ENCODE results near the gene ADCY3. TPM values are rescaled to one million over a fixed set of nuclear protein-coding genes. Genes with fewer than 3 reads are reported as not detected.

Gene ADCY3
- total and polyA plus RNA-seq, 2 of the 4 experiments (the other 2 are of a cell fraction): 17.4 to 46.1 TPM

GRCh38 chr2:24910245-24910644 lies 9.8 kb downstream of the ADCY3 start:
- ChIA-PET POLR2A (ENCODE audit: unreplicated experiment) (no interaction called here), CTCF (no interaction called here)
- intact Hi-C loops (cut with micrococcal nuclease): no loop called here

More at GRCh38 chr2:24910245-24910644, 9.8 kb downstream of the ADCY3 start:
- H3K27me3 ChIP-seq (ENCODE audit: control insufficient read depth, insufficient read depth, low read length): no peaks in the 10 kb centered on the region
- no peak overlapping the region for H3K14ac ChIP-seq (replicated peaks; ENCODE audit: low read depth, low read length)
- dilution Hi-C loops (cut with HindIII; ENCODE audit: low sequenced_read_pairs, unreplicated experiment) (no loop called here), in situ Hi-C loops (cut with MboI; ENCODE audit: low sequenced_read_pairs) (no loop called here)
- no peak overlapping the region for H3K4ac ChIP-seq (ENCODE audit: low read depth, low read length)
- H2BK120ac ChIP-seq (ENCODE audit: low read depth, low read length): no peak overlapping the region
- H2BK5ac ChIP-seq (ENCODE audit: low read depth, low read length, poor library complexity, severe bottlenecking): no peak overlapping the region
- H3K18ac ChIP-seq (ENCODE audit: low read depth, low read length): no peak overlapping the region
- no peak overlapping the region for H2BK20ac ChIP-seq (ENCODE audit: low read depth, low read length)
- no peak overlapping the region for H2BK15ac ChIP-seq (ENCODE audit: low read depth, low read length)
- H3K9me3 ChIP-seq (ENCODE audit: control insufficient read depth, insufficient read depth, low read length): peaks cover 5% of the 10 kb centered on the region
- no peak for TF ChIP-seq FOS (IDR thresholded peaks at IDR 0.05; ENCODE audit: low read depth, low read length)
- TF ChIP-seq USF2 (IDR thresholded peaks at IDR 0.05; ENCODE audit: low read depth, low read length): no peak
- no peak for TF ChIP-seq RAD21 (IDR thresholded peaks at IDR 0.05; ENCODE audit: low read length)
- TF ChIP-seq SMC3 (IDR thresholded peaks at IDR 0.05; ENCODE audit: low read depth, low read length): no peak
- no peak for TF ChIP-seq POLR2A (IDR thresholded peaks at IDR 0.05; ENCODE audit: low read depth, low read length)
- no peak for TF ChIP-seq RCOR1 (IDR thresholded peaks at IDR 0.05; ENCODE audit: insufficient replicate concordance, low read length)
- TF ChIP-seq MAFK (IDR thresholded peaks at IDR 0.05; ENCODE audit: low read depth, low read length): no peak
- TF ChIP-seq BHLHE40 (IDR thresholded peaks at IDR 0.05; ENCODE audit: low read depth, low read length): no peak
- TF ChIP-seq CTCF (conservative IDR thresholded peaks at IDR 0.05; ENCODE audit: low read depth, low read length): no peak
- TF ChIP-seq RFX5 (IDR thresholded peaks at IDR 0.05; ENCODE audit: low read depth, low read length): no peak
- no peak for TF ChIP-seq MXI1 (IDR thresholded peaks at IDR 0.05; ENCODE audit: borderline replicate concordance, low read depth, low read length)
- H3K36me3 ChIP-seq (ENCODE audit: control insufficient read depth, insufficient read depth, low read length): peaks cover 6% of the 10 kb centered on the region; the same call in 1 of the 2 replicates
- H3K4me1 ChIP-seq (ENCODE audit: control insufficient read depth, insufficient read depth, low read length): peaks cover 12% of the 10 kb centered on the region
- H4K91ac ChIP-seq (ENCODE audit: insufficient read depth, low read depth, low read length): no peak overlapping the region
- ATAC-seq (ENCODE audit: low read depth) (no peak), DNase-seq (no peak)
- peaks cover 13 to 64% of the 10 kb centered on the region in 2 experiments; a peak in 2 of 4 replicates for H3K79me1 ChIP-seq (ENCODE audit: low read depth in 1 of 2, low read length in 2 of 2)
- no peak overlapping the region for H3K56ac ChIP-seq (ENCODE audit: extremely low read depth, insufficient read depth, low read length)
- no peak overlapping the region for H2AK5ac ChIP-seq (ENCODE audit: low read depth, low read length)
- no peak overlapping the region for H3K9ac ChIP-seq (ENCODE audit: low read depth, low read length)
- no peak overlapping the region for H3K4me2 ChIP-seq (ENCODE audit: low read depth, low read length)
- no TSS peak for BruUV-seq (replicated peaks)
- no peak overlapping the region for H4K5ac ChIP-seq (ENCODE audit: low read depth, low read length)
- no peak overlapping the region for H2AK9ac ChIP-seq (replicated peaks; ENCODE audit: low read depth, low read length, poor library complexity)
- peaks cover 18% of the 10 kb centered on the region for H3K9me1 ChIP-seq (ENCODE audit: insufficient read depth, low read length)
- no peak overlapping the region for H3K23ac ChIP-seq (ENCODE audit: low read depth, low read length)
- H4K20me1 ChIP-seq (ENCODE audit: insufficient read depth, low read length): peaks cover 15% of the 10 kb centered on the region
- H3K27ac ChIP-seq (ENCODE audit: insufficient read depth, low read length): no peak overlapping the region
- H3K4me3 ChIP-seq (ENCODE audit: insufficient read depth, low read depth, low read length): no peak overlapping the region
- no peak overlapping the region for H4K8ac ChIP-seq (ENCODE audit: low read depth in 2 of 2, low read length in 2 of 2)
- WGBS, 2 experiments (ENCODE audit: extremely low coverage in 2 of 2, insufficient read length in 1 of 2): no CpG with 5 or more reads among the region's 3 CpGs
- no peak overlapping the region for H2AFZ ChIP-seq (replicated peaks; ENCODE audit: low read length, poor library complexity)

All from IMR-90 (cell line).